GM19467 (cell line): Measurements from ENCODE around the gene MROH2A.

Experiments used
- ATAC-seq: cut with Tn5 transposase; IDR thresholded peaks from one replicate; pipeline ENCODE4 v1.9.1; 2021; ENCODE audit warnings: mild to moderate bottlenecking, moderate library complexity; ENCODE audit not compliant: unreplicated experiment

Gene MROH2A

GRCh38 chr2:233835230-233836186, 57.4 kb downstream of the MROH2A start:
- no peak for ATAC-seq

DNA sequence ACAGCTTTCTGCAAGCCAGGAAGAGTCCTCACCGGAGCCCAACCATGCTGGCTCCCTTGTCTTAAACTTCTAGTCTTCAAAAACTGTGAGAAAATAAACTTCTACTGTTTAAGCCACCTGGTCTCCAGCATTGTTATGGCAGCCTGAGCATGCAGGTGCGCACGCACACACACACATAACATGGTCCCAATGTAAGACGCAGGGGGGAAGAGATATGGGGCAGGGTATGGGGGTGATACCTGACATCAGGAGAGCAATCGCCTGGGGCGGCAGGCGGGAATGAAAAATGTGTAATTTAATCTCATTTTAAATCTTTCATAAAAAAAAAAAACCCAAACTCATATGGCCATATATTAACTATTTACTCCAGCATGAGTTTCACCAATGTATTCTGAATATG, 58.2 kb downstream of the MROH2A start:
- ATAC-seq = no peak

DNA sequence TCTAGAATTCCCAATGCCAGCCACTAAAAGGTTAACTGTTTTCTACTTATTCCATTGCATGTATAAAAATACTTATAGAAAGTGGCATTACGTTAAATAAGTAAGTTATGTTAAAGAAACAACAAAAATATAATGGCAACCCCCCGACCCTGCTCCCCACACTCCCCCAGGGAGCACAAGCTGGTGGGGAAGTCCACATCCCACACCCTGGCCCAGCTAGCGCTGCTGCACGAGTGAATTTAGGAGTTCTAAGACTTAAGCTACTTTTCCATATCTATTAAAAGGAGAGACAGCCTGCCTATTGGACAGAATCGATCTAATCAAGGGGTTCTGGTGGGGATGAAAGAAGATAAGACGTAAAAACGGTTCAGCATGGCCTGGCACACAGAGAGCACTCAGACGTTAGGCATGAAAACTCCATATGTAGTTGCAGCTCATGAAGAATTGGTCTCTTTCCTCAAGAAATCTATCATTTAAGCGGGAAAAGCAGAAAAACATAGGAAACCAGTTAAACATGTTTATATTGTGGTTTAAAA, 59.6 kb downstream of the MROH2A start:
- no peak for ATAC-seq

DNA sequence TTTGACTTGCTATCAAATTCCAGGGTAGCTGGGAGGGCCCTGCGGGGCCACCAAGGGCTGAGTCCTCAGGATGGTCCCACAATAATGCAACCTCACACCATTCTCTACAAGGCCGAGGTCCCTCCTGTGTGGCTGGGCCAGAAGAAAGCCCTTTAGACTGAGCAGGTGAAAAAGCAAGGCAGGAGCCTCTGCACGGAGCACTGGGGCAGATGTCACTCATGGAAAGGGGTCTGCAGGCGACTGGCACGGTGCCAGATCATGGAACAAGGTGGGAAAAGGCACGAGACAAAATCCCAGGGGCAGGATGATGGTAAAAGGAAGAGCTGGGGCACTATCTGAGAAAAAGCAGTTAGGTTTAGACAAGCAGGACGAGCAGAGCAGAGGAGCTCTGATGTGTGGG, 60.1 kb downstream of the MROH2A start:
- ATAC-seq = no peak

DNA sequence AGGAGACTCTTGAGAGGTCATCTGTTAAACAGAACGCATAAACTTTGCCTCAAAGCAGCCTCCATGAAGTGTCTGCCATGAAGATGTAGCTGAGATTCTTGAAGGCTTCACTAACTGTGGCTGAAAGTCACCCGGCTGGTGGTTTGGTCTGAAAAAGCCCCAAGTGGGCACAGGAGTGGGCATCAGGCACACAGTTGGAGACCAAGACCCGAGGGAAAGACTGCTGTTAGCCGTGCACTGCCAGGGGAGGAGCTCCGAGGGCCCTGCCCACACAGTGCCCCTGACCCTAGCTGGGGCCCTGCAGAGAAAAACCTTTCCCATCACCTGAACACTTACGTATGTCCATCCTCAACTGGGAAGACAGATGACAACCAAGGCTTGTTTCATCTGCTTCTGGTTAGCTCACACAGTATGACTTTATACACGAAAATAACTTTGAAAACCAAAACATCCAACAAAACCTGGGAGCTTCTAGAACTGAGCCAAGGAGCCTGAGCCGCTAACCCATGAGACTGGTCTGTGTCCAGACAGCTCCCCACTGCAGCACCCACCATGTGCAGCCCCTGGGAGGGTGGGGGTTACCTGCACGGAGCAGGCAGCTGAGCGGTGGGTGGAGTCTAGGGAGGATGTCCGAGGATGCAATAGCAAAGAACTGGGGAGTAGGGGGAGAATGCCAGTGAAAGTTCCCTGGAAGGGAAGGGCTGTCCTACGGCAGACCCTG, 60.8 kb downstream of the MROH2A start:
- ATAC-seq = no peak

GRCh38 chr2:233839447-233839820, 61.3 kb downstream of the MROH2A start:
- ATAC-seq = no peak

DNA sequence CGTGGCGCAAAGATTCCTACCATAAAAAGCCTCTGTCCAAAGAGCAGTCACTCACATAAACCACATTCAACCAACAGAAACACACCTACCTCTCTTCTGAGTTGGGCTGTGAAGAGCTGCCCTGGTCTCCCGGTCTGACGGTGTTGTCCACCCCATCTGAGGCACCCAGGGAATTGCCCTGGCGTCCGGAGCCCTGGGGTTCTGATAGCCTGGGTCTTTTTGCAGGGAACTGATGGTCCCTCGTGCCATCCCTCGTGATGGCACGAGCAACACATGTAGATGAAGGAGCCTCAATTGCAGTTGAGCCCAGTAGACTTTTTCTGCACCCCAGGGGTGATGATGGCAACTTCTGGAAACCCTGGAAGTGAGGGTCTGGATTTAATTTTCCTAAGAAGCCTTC, 62.4 kb downstream of the MROH2A start:
- no peak for ATAC-seq

DNA sequence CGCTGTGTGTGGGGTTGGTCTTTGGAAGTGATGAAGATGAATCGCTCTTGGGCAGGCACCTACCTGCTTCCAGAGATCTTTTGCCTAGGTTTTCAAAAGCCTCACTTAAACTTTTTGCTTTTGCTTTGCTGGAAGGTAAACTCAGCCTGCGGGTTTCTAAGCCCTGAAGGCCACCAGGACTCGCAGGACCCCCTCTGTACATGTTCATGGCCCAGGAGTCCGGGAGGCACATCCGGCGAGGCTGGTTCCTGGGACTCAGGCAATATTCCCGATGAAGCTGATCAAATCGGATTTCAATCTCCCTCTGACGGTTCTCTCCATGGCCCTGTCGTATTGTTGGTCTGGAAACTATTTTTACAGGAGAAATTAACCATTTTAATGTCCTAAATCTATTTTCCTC, 63.1 kb downstream of the MROH2A start:
- ATAC-seq = no peak

GRCh38 chr2:233844064-233844807, 66.1 kb downstream of the MROH2A start:
- no peak for ATAC-seq

- ATAC-seq = no peak
Measured at GRCh38 chr2:233844836-233845235, 66.7 kb downstream of the MROH2A start.

GRCh38 chr2:233845301-233846060, 67.4 kb downstream of the MROH2A start:
- ATAC-seq = no peak

DNA sequence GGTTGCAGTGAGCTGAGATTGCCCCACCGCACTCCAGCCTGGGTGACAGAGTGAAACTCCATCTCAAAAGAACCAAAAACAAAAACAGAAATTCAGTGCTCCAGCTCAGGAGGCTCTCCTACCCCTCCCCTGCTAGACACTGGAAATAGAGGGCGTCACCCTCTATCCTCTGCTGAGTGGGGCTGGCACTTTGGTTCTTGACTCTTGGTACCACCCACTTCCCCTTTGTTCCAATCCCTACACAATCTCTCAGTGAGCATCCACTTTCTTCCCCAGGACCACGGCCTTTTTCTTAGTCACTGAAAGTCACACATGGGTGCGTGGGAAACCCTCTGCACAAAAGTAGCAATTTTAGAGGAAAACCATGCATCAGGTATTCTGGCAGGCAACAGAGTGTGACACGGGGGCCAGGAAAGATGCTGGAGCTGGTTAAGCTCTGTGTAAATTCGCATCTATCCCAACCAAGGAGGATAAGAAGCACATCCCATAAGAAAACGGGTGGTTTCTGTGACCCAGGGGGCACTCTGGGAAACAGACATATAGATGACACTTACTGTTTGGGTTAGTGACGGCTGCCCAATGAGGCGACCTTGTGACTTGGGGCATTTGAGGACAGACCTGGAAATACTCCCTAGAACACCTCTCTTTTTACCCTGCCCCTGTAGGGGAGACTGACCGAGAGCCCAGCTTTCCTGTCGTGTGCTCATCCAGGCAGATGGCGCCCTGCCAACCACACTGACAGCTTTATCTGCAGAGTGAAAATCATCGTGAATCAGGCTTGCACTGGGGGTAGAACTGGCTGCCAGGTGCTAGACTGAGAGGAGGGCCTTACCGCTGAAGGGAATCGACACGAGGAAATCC, 68.5 kb downstream of the MROH2A start:
- ATAC-seq = no peak

DNA sequence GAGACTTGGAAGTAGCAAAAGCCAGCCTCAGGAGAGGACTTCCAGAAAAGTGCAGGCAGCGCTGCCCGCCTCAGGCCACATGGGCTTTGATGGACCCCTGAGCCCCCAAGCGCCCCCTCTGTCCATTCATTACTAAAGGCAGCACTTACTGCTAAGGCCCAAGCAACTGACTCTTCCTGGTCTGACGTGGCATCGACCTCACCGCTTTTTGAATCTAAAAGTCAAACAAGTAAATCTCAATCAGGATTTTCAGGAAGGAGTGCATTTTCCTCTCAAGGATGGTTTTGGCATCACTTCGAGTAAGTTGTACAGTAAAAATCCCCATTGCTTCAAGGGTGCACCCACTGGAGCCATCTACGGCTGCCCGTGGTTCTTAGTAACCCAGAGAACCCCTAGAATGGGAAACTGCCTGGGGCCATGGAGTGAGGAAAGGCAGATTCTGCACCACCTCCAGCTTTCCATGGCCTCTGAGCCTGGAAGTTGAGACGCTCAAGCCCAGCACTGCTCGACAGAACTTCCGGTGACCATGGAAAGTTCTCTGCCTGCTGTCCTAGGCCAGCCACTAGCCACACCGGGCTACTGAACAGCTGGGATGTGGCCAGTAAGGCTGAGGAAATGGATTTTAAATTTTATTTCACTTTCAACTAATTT, 69.2 kb downstream of the MROH2A start:
- no peak for ATAC-seq

GRCh38 chr2:233848276-233848675, 70.1 kb downstream of the MROH2A start:
- no peak for ATAC-seq

GRCh38 chr2:233849607-233850271, 71.6 kb downstream of the MROH2A start:
- no peak for ATAC-seq

GRCh38 chr2:233850745-233851144, 72.6 kb downstream of the MROH2A start:
- ATAC-seq = no peak

GRCh38 chr2:233851169-233851568, 73.0 kb downstream of the MROH2A start:
- ATAC-seq = no peak

GRCh38 chr2:233852056-233852455, 73.9 kb downstream of the MROH2A start:
- no peak for ATAC-seq
